ENCODE data around the gene NAXD.

Gene NAXD

DNA sequence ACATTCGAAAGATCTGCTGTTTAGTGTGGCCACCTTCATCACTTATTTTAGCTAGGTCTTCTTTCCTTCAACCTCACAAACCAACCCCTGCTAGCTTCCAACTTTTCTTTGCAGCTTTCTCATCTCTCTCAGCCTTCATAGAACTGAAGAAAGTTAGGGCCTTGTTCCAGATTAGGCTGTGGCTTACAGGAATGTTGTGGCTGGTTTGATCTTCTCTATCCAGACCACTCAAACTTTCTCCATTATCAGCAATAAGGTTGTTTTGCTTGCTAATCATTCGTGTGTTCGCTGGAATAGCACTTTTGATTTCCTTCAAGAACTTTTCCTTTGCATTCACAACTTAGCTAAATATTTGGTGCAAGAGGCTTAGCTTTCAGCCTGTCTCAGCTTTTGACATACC is 45.9 kb downstream of the NAXD start:
- no peak for TF ChIP-seq CTCF (IDR thresholded peaks at IDR 0.05; ENCODE audit: low read depth, low read length)
- H3K36me3 ChIP-seq, result peaks cover 24% of the 10 kb centered on the region

GRCh38 chr13:110662091-110662490 is 46.7 kb downstream of the NAXD start:
- Histone ChIP-seq H3K4me3 (ENCODE audit: low read depth, low read length) (no peak overlapping the region), H3K4me1 (no peaks in the 10 kb centered on the region), H3K27me3 (no peaks in the 10 kb centered on the region), H3K36me3 (peaks cover 31% of the 10 kb centered on the region), H3K9me3 (no peaks in the 10 kb centered on the region)
- no peak for TF ChIP-seq CTCF (IDR thresholded peaks at IDR 0.05; ENCODE audit: low read depth, low read length)
- no peak for DNase-seq

More for the DNA sequence above, 45.9 kb downstream of the NAXD start:
- no peak for DNase-seq
- Histone ChIP-seq H3K27me3 (no peaks in the 10 kb centered on the region), H3K9me3 (no peaks in the 10 kb centered on the region), H3K4me3 (ENCODE audit: low read depth, low read length) (no peak overlapping the region), H3K4me1 (no peaks in the 10 kb centered on the region)

GRCh38 chr13:110662777-110663443 is 47.6 kb downstream of the NAXD start:
- Histone ChIP-seq H3K9me3 (no peaks in the 10 kb centered on the region), H3K4me1 (no peaks in the 10 kb centered on the region), H3K27me3 (no peaks in the 10 kb centered on the region), H3K4me3 (ENCODE audit: low read depth, low read length) (no peak overlapping the region), H3K36me3 (peaks cover 33% of the 10 kb centered on the region)
- no peak for TF ChIP-seq CTCF (IDR thresholded peaks at IDR 0.05; ENCODE audit: low read depth, low read length)
- no peak for DNase-seq

DNA sequence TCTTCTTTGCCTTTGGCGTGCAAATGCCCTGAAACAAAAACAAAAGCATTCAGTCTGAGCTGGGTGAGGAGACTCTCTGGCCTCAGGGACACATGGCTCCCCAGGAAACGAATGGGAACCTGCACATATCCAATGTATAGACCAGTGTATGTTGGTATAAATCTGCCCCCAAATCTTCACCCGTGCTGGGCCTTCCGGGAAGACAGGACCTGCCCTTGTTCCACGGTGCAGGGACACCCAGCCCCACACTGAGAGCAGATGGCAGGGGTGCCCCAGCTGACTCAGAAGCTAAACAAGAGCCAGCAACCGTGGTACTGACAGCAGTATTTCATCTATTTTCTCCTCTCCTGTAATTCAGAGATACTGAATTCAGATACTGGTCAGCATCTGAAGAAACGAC is 48.1 kb downstream of the NAXD start:
- H3K36me3 ChIP-seq, result peaks cover 33% of the 10 kb centered on the region

GRCh38 chr13:110664041-110664440 is 48.7 kb downstream of the NAXD start:
- H3K4me3 ChIP-seq (ENCODE audit: low read depth, low read length), result no peak overlapping the region
- DNase-seq, result no peak
- peaks cover 38% of the 10 kb centered on the region for H3K36me3 ChIP-seq
- H3K9me3 ChIP-seq, result no peaks in the 10 kb centered on the region
- H3K27me3 ChIP-seq, result no peaks in the 10 kb centered on the region
- no peak for TF ChIP-seq CTCF (IDR thresholded peaks at IDR 0.05; ENCODE audit: low read depth, low read length)
- H3K4me1 ChIP-seq, result no peaks in the 10 kb centered on the region

More for the DNA sequence above, 48.1 kb downstream of the NAXD start:
- no peak for DNase-seq
- Histone ChIP-seq H3K4me1 (no peaks in the 10 kb centered on the region), H3K4me3 (ENCODE audit: low read depth, low read length) (no peak overlapping the region), H3K27me3 (no peaks in the 10 kb centered on the region), H3K9me3 (no peaks in the 10 kb centered on the region)
- TF ChIP-seq CTCF (IDR thresholded peaks at IDR 0.05; ENCODE audit: low read depth, low read length), result no peak

- no peak for TF ChIP-seq CTCF (IDR thresholded peaks at IDR 0.05; ENCODE audit: low read depth, low read length)
- DNase-seq, result no peak
- Histone ChIP-seq H3K4me3 (ENCODE audit: low read depth, low read length) (no peak overlapping the region), H3K27me3 (no peaks in the 10 kb centered on the region), H3K4me1 (no peaks in the 10 kb centered on the region), H3K36me3 (peaks cover 43% of the 10 kb centered on the region), H3K9me3 (no peaks in the 10 kb centered on the region)
Observed at GRCh38 chr13:110664673-110665072, 49.3 kb downstream of the NAXD start.

Data from BE2C (cell line).